NCI-H2171 treated with DMSO at 0.1 percent for 48 hours (cell line): ENCODE results near the gene HSD17B12.
"Not testable (repeated sequence)": the region's sequence is repeated elsewhere in the genome, so short reads cannot be mapped to it uniquely, and the experiment has no call there.

Source experiments
- DNase-seq: peaks from one replicate; lab custom pipeline; 2025; lab: John Stamatoyannopoulos, UW

Gene HSD17B12

DNA sequence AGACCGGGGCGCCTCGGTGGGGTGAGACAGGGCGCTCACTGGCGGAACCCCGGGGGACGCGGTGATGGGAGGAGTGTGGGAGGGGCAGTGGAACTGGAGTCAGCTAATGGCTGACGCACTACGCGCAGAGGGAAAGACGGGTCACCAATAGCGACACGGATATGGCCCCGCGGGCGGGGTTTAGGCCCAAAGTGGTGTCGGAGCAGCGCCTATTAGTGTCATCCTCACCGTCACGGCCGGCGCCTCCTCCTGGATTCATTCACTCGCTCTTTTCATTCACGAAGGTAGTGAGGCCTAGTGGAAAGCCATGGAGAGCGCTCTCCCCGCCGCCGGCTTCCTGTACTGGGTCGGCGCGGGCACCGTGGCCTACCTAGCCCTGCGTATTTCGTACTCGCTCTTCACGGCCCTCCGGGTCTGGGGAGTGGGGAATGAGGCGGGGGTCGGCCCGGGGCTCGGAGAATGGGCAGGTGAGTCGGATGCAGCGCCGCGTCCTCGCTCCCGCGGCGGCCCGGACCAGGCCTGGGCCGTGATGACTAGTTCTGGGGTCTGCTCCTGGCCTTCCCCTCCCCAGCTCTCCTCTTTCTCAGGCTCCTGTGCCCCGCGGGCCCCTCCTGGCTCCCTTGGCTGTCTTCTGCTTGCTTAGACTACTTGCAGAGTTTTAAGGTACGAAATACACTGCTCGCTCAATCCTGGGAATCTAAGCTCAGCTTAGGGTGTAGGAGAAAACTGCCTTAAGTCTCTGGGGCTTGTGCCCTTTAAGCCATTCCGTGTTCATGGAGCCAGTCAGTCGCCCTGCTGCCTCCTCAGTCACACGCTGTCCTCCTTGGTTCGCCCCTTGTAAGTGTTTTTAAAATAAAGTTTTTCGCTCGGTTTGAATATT is at the start of gene HSD17B12:
TSS of gene HSD17B12 (plus strand) at position 218 of the 880 bp plus-strand sequence. CDS start at position 308, 90 bp downstream.
- DNase-seq = peak; percentile 99

DNA sequence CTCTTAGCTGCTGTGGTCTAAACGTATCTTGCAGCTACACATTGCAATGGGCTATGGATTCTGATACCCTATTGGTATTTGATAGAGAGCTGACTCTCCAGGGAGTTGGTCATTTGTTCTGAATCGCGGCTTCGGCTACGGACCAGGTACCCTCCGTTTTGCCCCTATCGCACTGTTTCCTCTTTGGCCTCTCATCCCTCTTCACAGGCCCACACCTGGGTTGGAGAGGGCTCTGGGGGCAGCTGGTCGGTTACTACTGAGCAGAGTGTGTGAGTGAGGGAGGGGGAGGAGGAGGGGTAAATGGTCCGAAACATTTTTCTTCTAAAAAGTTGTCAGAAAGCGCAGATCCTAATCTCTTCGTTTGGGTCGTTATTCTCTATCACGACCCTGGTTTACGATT is 48.8 kb upstream of the HSD17B12 start:
- DNase-seq = no peak

DNA sequence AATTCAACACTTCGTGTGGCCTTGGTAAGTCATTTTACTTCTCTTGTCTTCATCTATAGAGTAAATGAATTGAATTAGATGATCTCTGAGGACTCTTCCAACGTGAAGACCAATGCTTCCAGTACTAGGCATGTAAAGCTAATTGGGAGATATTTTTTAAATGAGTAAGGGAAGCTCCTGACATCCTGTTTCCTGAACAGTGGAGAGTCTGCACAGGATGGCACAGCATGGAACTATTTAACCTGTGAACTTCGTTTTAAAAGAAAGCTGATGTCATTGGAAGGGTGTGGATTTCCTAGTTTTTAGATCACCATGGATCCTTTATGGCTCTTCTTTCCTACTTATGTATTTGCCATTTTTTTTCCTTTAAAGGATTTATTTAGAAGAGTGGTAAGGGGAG is 48.4 kb upstream of the HSD17B12 start:
- no peak for DNase-seq

DNA sequence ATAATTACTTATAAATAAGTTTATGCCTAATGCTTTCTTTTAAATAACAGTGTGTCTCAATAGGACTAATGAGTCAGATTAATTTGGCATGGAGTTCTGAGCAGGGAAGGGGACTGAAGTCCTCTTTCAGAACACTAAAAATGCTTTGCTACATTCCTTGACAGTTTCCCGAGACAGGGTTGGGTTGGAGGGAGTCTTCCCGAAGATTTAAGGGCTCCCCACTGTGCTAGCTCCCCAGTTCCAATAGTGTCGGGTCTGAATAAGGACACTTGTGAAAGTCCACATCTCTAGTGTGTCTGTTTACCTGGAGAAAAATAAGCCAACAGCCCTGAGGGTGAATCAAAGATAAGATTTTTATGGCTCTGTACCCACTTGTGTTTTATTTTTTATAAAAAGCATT is 41.8 kb upstream of the HSD17B12 start:
- DNase-seq = no peak

DNA sequence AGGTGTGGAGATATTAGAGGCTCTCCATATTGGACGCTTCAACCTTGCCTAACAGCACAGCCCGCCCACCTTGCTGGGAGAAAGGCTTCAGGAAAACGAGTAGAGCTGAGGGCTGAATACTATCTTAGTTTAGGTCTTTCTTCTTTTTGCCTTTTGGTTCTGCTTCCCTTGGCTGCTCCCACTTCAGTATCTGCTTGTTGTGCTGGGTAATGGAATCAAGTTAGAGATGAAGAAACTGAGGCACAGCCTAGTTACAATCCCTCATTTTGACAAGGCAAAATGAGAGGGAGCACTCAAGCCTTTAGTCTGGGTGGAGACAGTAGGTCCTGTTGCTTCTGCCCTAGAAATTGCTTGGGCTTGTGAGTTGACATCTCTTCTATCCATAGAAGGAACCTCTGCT is 41.3 kb upstream of the HSD17B12 start:
- no peak for DNase-seq

DNA sequence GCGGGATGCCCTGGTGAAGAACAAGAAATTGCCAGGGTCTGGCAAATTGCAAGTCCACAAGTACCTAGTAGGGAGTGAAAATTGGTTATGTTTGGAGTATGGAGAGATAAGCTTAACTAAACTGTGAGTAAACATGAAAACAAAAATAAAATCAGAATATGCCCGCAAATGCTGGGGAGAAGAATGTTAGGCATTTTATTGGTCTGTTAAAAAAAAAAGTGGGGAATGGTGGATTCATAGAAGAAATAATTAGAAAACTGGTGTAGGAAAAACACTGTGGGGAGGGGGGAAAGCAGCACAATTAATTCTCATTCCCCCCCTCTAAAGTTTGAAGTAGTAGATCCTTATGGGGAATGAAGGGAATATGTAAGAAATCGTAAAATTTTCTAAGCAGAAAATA is 40.6 kb upstream of the HSD17B12 start:
- no peak for DNase-seq

DNA sequence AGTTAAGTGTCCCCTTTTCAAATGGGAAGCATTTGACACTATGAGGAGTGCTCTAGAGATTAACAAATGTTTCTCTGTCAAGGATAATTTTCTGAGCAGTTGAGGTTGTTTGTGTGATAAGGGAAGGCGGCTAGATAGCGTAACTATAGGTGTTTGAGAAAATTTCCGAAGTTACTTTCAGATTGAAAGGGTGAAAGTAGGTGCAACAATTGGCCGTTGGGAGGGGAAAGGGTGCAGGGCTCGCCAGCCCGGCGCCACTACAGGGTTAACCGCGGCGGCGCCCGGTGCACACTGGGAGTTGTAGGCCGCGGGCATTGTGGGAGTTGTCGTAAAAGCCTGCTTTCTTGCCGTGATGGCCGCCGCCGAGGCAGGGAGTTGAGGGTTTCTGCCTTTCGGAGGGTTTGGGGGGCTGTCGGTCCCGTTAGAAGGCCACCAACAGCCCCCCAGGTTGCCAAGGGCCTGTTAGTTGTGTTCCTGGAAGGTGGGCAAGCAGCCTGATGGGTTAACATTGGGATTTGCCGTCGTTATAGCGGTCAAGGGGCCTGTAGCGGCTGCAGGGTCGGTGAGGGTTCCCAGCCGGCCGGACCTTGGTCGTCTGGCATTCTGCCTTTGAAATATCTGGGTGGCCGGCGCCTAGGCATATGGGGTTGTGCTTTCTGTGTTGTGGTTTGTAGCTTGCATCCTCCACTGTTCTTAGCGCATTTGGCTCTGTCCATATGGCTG is 36.5 kb upstream of the HSD17B12 start:
- peak; percentile 79 for DNase-seq

DNA sequence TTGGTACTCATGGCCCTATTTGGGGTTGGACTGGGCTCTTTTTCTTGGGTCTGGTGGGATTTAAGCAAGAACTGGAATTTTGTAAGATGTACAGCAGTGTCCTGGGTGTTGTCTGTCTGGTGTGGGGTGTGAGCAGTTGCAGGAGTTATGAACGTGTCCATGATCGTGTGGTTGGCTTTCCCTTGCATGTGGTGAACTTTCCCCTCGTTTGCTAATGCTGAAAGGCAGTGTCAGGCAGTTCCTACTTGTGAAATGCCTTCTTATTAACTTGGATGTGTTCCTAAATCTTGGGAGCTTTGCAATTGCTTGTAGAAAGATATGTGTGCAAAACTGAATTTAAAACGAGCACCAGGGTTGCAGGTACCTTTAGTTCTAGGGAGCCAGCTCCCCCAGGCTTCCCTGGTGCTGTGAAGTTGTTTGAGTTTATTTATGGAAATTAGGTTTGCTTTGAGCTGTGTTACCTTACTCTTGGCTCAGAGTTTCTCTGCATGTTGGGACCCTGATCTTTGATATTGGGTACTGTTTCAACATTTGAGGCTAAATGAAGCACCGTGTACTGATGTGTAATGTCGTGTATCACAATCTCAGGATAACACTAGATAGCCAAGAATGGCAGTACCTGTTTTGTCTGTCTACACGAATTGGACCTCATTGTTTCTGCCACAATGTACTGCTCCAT is 35.8 kb upstream of the HSD17B12 start:
- no peak for DNase-seq

DNA sequence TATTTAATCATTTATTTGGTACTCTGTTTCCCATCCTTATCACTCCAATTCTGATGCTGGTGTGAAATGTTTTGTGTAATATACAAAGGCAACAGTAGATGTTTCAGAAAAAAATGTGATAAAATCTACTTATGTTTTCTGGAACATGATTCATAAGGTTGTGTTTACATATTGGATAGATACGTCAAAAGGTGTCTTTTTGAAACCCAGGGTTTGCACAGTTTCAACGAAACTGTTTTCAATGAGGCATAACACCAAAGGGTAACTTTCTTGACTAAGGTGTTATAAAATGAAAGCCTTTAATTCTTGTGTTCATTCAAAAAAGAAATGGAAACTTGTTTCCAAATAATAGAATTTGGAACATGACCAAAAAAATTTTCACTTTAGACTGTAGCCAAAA is 33.8 kb upstream of the HSD17B12 start:
- DNase-seq = no peak

DNA sequence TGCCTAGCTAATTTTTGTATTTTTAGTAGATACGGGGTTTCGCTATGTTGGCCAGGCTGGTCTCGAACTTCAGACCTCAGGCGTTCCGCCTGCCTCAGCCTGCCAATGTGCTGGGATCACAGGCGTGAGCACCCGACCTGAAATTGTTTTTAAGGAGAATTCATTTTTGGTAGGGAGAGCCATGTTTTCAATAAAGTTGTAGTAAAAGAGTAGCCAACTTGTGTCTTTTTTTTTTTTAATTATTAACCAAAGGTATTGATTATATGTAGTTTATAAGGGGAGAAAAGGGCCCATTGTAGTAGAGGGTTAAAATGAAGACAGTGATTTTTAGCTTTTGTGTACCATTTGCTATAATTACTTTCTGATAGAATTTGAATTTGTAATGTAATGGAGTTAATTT is 31.6 kb upstream of the HSD17B12 start:
- DNase-seq = no peak

DNA sequence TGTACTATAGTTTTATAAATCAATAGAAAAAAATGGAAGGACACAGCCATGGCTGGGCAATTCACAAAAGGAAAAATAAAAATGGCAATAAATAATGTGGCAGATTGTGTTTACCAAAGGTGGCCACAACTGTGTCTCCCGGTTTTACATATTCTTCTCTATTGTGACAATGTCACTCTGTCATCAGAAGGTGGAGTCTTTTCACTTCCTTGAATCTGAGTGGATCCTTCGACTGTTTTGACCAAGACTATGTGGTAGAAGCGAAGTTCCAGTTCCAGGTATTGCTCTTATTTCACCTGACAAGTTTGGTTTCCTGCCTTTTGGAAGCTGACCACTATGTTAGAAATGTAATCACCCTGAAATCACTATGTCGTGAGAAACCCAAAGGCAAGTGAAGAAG is 31.0 kb upstream of the HSD17B12 start:
- DNase-seq = no peak

DNA sequence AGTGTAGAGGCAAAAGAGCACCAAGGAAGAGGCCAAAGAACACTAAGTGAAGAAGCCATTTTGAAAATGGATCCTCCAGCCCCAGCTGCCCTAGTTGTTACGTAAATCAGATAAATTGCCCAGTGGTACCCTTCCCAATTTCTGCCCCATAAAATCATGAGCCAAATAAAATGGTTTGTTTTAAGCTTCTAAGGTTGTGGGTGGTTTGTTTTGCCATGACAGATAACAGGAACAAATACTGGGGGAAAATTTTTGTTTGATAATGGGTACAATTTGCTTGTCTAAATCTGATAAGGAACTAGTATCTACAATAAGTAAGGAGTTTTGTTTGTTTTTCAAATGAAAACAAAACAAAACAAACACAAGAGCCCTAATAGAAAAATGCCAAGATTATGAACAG is 30.6 kb upstream of the HSD17B12 start:
- no peak for DNase-seq

DNA sequence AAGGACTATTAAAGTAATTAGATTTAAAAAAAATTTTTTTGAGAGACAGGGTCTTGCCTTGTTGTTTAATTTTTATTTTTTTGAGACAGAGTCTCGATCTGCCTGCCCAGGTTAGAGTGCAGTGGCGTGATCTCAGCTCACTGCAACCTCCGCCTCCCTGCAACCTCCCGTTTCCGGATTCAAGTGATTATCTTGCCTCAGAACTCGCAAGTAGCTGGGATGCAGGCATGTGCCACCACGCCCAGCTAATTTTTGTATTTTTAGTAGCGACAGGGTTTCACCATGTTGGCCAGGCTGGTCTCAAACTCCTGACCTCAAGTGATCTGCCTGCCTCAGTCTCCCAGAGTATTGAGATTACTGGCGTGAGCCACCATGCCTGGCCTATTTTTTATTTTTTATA is 17.5 kb upstream of the HSD17B12 start:
- not testable (repeated sequence) for DNase-seq

DNA sequence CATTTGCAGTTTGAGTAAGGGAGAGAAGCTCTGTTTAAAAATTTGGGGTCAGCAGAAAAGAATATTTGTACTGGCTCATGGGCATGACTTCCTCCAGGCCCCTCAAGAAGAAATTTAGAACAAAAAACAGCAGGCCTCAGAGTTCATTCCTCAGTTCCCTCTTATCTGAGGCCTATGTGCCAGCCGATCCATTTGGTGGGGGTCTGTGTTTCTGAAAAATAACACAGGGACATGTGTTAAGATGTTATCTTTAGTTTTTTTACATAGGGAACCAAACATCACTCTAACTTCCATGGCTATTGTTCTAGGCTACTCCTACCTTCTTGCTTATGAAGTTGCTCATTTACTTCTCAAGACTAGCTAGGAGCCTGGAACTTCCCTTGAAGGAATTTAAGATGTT is 16.2 kb upstream of the HSD17B12 start:
- DNase-seq = no peak

DNA sequence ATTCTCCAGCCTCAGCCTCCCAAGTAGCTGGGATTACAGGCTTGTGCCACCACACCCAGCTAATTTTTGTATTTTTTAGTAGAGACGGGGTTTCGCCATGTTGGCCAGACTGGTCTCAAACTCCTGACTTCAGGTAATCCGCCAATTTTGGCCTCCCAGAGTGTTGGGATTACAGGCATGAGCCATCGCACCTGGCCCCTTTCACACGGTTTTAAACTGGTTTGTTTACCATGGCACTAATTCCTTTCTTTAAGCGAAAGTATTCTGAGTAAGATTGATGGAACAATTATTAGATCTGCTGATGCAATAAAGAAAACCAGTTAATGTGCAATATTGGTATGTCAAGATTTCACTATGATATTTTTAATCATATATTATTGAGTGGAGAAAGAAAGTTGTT is 9.3 kb upstream of the HSD17B12 start:
- DNase-seq = not testable (repeated sequence)

DNA sequence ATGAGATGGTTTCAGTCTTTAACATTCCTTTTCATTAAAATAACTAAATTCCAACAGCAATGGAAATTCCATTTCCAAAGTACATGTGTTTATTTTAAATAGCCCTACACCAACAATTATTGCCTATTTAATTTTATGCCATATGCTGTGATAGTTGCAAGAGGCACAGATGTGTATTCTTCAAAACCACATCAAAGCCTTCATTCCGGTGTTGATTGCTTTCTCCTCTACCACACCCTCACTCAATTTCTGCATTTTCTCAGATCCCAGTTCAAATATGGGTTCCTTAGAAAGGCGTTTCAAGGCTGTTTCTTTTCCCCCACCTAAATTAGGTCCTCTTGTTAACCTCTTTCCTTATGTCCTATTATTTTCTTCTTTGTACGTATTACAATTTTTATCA is 6.0 kb upstream of the HSD17B12 start:
- no peak for DNase-seq

DNA sequence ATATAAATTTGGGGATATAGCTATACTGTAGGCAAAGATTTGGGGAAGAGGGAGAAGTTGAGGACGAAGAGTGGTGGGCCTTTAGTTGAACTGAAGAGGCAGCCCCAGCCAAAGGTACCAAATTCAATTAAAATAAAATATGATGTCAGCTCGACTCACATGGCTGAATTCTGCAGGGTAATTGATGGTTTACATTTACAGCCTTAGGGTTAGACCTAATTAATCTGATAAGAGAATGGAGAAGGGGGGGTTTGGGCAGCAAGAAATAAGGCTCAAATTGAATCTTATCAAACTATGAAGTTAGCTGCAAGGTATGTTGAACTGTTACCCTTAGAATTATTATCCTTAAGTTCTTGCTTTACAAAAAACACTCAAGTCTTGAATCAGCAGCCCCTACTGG is 3.6 kb upstream of the HSD17B12 start:
- DNase-seq = no peak

DNA sequence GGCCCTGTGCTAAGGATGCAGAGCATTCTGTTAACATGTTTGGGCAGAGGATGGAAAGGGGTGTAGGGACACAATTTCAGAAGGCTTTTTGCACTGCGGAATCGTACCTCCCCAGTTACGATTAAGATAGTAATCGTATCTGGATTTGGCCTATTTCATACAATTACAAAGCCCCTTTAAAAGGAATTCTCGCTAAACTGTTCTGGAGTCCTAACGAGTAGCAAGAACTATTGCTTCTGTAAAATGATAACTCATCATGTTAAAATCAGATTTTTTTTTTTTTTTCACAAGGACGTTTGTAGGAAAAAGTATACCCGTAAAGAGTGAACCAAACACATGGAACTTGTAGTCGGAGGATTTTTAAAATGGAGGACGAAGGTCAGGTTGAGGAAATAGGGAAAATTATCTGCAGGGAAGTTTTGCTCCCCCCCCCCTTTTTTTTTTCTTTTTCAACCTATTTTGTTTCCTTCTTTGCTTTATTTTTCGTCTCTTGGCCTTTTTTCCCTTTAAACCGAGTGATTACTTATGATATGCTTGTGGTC is 934 bp downstream of the HSD17B12 start:
- DNase-seq = peak; percentile 43

DNA sequence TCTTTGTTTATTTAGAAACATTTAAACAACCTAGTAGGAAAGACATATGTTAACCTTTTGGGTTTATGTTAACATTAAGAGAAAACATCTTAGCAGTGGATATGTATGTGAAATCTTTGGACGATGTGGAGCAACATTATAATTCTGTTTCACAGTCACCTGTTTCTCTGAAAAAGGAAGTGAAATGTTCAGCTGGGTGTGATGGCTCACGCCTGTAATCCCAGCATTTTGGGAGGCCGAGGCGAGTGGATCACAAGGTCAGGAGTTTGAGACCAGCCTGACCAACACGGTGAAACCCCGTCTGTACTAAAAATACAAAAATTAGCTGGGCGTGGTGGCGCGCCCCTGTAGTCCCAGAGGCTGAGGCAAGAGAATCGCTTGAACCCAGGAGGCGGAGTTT is 1.5 kb downstream of the HSD17B12 start:
- DNase-seq = peak; percentile 21

DNA sequence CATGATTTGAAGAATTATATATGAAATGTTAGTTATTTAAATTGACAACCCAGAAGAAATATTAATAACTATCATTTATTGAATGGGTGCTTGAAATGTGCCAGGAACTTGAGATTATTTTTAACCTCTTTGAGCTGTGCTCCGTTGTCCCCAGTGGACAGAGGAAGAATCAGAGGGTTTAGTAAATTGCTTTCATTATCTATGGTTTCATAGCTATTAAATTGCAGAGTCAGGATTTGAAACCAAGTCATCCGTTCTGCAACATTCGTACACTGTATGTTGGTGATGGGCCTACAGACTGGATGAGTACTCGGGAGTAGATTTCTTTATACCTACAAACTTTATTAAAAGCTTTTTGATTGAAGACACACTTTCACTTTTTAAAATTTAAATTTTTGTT is 4.9 kb downstream of the HSD17B12 start:
- DNase-seq = no peak

DNA sequence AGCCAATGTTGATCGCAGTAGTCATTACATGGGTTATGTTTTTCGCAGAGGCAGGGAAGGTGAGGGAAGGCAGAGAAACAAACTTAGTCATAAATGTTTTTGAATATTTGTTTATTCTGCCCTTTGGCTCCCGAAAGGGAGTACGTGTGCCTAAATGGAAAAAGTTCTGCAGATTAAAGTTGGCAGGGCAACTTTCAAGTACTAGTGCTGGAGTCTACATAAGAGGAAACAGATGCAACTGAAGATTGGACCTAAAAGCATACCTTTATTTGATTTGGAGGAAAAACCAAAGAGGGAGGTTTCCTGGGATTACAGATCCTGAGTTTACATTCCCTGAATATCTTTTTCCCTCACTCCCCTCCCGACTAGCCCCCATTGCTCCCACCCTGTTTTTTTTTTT is 5.7 kb downstream of the HSD17B12 start:
- no peak for DNase-seq

DNA sequence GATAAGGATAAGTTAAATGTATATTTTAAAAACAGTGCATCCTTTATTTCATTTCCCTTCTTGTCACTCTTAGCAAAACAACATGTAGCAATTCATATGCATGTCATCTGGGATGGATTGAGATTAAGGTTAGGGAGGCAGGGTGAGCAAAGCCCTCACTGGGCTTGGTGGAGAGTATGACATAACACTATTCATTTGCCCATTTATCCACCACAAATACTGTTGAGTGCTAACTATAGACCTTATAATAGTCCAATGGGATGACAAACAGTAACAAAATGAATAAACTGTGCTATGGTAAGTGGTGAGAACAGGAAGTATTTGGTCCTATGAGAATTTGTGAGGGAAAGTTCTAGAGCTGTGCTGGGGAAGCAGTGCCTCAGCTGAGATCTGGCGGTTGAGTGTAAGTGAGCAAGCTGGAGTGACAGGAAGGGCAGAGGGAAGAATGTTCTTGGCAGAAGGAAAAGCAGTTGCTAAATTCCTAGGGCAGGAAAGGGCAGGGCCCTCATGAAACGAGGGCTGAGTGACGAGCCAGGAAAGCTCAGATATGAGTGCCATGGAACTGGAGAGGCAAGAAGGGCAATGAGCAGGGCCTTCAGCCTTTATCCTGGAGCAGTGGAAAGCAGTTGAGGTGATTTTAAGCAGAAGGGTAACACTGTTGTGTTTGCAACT is 6.7 kb downstream of the HSD17B12 start:
- DNase-seq = no peak
